ES-I3 (cell line): ENCODE data around the gene CLDN3.
"Not testable (repeated sequence)": the region's sequence is repeated elsewhere in the genome, so short reads cannot be mapped to it uniquely, and the experiment has no call there.

ENCODE experiments used
- H3K36me3 ChIP-seq: 2 replicates; pipeline ENCODE4 v1.6.1; 2013; ENCODE audit warnings: mild to moderate bottlenecking, low read length, control low read depth, moderate library complexity; ENCODE audit not compliant: insufficient read depth
- H3K4me1 ChIP-seq: 2 replicates; pipeline ENCODE4 v1.6.1; 2013; ENCODE audit warnings: mild to moderate bottlenecking, control low read depth, low read length; ENCODE audit not compliant: insufficient read depth
- H3K9ac ChIP-seq: 2 replicates; pipeline ENCODE4 v1.6.1; 2013; ENCODE audit warnings: low read depth, mild to moderate bottlenecking, low read length, moderate library complexity
- H3K9me3 ChIP-seq: 2 replicates; pipeline ENCODE4 v1.6.1; 2013; ENCODE audit warnings: mild to moderate bottlenecking, low read length, moderate library complexity; ENCODE audit not compliant: control insufficient read depth, insufficient read depth

Gene CLDN3

GRCh38 chr7:73789051-73789450 is 19.0 kb upstream of the CLDN3 start:
- Histone ChIP-seq H3K4me1 (no peaks in the 10 kb centered on the region), H3K9me3 (no peaks in the 10 kb centered on the region; the same call in 1 of the 2 replicates)

GRCh38 chr7:73787786-73788048 is 17.6 kb upstream of the CLDN3 start:
- not testable (repeated sequence) for H3K36me3 ChIP-seq, H3K9me3 ChIP-seq, H3K9ac ChIP-seq, H3K4me1 ChIP-seq

More at GRCh38 chr7:73789051-73789450, 19.0 kb upstream of the CLDN3 start:
- H3K9ac ChIP-seq: no peak overlapping the region
- H3K36me3 ChIP-seq: no peaks in the 10 kb centered on the region

- no peaks in the 10 kb centered on the region for H3K4me1 ChIP-seq
- H3K9me3 ChIP-seq: no peaks in the 10 kb centered on the region; the same call in 1 of the 2 replicates
- no peaks in the 10 kb centered on the region for H3K36me3 ChIP-seq
- H3K9ac ChIP-seq: no peak overlapping the region
Observed at GRCh38 chr7:73786588-73786987, 16.5 kb upstream of the CLDN3 start.

- Histone ChIP-seq H3K9ac (no peak overlapping the region), H3K4me1 (no peaks in the 10 kb centered on the region), H3K36me3 (no peaks in the 10 kb centered on the region), H3K9me3 (no peaks in the 10 kb centered on the region)
Observed at GRCh38 chr7:73779517-73779916, 9.4 kb upstream of the CLDN3 start.

GRCh38 chr7:73778801-73779389 is 8.8 kb upstream of the CLDN3 start:
- Histone ChIP-seq H3K9ac (no peak overlapping the region), H3K36me3 (no peaks in the 10 kb centered on the region), H3K9me3 (no peaks in the 10 kb centered on the region), H3K4me1 (no peaks in the 10 kb centered on the region)

GRCh38 chr7:73774923-73775322 is 4.9 kb upstream of the CLDN3 start:
- Histone ChIP-seq H3K9ac (no peak overlapping the region), H3K9me3 (no peaks in the 10 kb centered on the region), H3K36me3 (no peaks in the 10 kb centered on the region), H3K4me1 (no peaks in the 10 kb centered on the region)

GRCh38 chr7:73773700-73774517 is 3.8 kb upstream of the CLDN3 start:
- H3K36me3 ChIP-seq: no peaks in the 10 kb centered on the region
- no peaks in the 10 kb centered on the region for H3K4me1 ChIP-seq

GRCh38 chr7:73770860-73771670 is 995 bp upstream of the CLDN3 start:
- Histone ChIP-seq H3K9me3 (no peaks in the 10 kb centered on the region), H3K36me3 (no peaks in the 10 kb centered on the region), H3K9ac (peak overlapping the region; percentile 69; the same call in 1 of the 2 replicates), H3K4me1 (no peaks in the 10 kb centered on the region)

More at GRCh38 chr7:73773700-73774517, 3.8 kb upstream of the CLDN3 start:
- no peaks in the 10 kb centered on the region for H3K9me3 ChIP-seq
- H3K9ac ChIP-seq: no peak overlapping the region

GRCh38 chr7:73769481-73770001 is 529 bp downstream of the CLDN3 start:
- Histone ChIP-seq H3K9me3 (no peaks in the 10 kb centered on the region), H3K4me1 (no peaks in the 10 kb centered on the region), H3K36me3 (no peaks in the 10 kb centered on the region), H3K9ac (peak overlapping the region; percentile 69)

GRCh38 chr7:73768641-73769480 is 1.2 kb downstream of the CLDN3 start:
- Histone ChIP-seq H3K36me3 (no peaks in the 10 kb centered on the region), H3K9me3 (no peaks in the 10 kb centered on the region), H3K9ac (peak overlapping the region; percentile 20; the same call in 1 of the 2 replicates), H3K4me1 (no peaks in the 10 kb centered on the region)

GRCh38 chr7:73766556-73767229 is 3.4 kb downstream of the CLDN3 start:
- 0 out of 2 replicates have a peak, but pooled peaks cover 4% of the 10 kb centered on the region for H3K4me1 ChIP-seq
- H3K36me3 ChIP-seq: no peaks in the 10 kb centered on the region
- no peak overlapping the region for H3K9ac ChIP-seq
- H3K9me3 ChIP-seq: no peaks in the 10 kb centered on the region

GRCh38 chr7:73762659-73762999 is 7.4 kb downstream of the CLDN3 start:
- Histone ChIP-seq H3K4me1 (0 out of 2 replicates have a peak, but pooled peaks cover 4% of the 10 kb centered on the region), H3K36me3 (no peaks in the 10 kb centered on the region), H3K9me3 (no peaks in the 10 kb centered on the region), H3K9ac (no peak overlapping the region)

- Histone ChIP-seq H3K9ac (no peak overlapping the region), H3K36me3 (no peaks in the 10 kb centered on the region), H3K9me3 (no peaks in the 10 kb centered on the region), H3K4me1 (0 out of 2 replicates have a peak, but pooled peaks cover 4% of the 10 kb centered on the region)
Observed at GRCh38 chr7:73761854-73762658, 8.0 kb downstream of the CLDN3 start.
